SJCRH30 (cell line): ENCODE measurements around the gene FUS. TPM values are rescaled to one million over a fixed set of nuclear protein-coding genes. Genes with fewer than 3 reads are reported as not detected.
A peak's percentile ranks its signal among the peaks of the same experiment; 100 is the strongest.
"Not testable (repeated sequence)": the region's sequence is repeated elsewhere in the genome, so short reads cannot be mapped to it uniquely, and the experiment has no call there.

Experiments
- DNase-seq, 2 experiments: peaks; one replicate each; pipeline ENCODE4 v3.0.0-alpha.2; 2015 to 2020
- H3K27ac ChIP-seq: fragments of 250-450 bp; sonication (Bioruptor Pico); 2 replicates; pipeline ENCODE4 v1.5.1; 2020; ENCODE audit warnings: mild to moderate bottlenecking, moderate library complexity
- H3K27me3 ChIP-seq: fragments of 250-450 bp; sonication (Bioruptor Pico); 2 replicates; pipeline ENCODE4 v1.5.1; 2020; ENCODE audit warnings: mild to moderate bottlenecking, moderate library complexity
- H3K36me3 ChIP-seq: fragments of 250-450 bp; sonication (Bioruptor Pico); 2 replicates; pipeline ENCODE4 v1.5.1; 2020; ENCODE audit warnings: mild to moderate bottlenecking, moderate library complexity
- H3K4me1 ChIP-seq: fragments of 250-450 bp; sonication (Bioruptor Pico); 2 replicates; pipeline ENCODE4 v1.5.1; 2020; ENCODE audit warnings: mild to moderate bottlenecking, moderate library complexity
- H3K4me3 ChIP-seq: fragments of 250-450 bp; sonication (Bioruptor Pico); 2 replicates; pipeline ENCODE4 v1.5.1; 2020; ENCODE audit warnings: mild to moderate bottlenecking, moderate library complexity
- H3K9me3 ChIP-seq: fragments of 250-450 bp; sonication (Bioruptor Pico); replicated peaks from 2 replicates; pipeline ENCODE4 v1.5.1; 2020; ENCODE audit warnings: mild to moderate bottlenecking, moderate library complexity
- total RNA-seq: library from RNA; depleted of rRNA; stranded (reverse); fragments of >200 nt; shearing (Covaris generic); gene quantifications from 2 replicates; pipeline ENCODE4 v1.2.3, GENCODE V29; 2014; rRNA removed

The FUS gene
- 92.1 and 111 TPM in 2 replicates for total RNA-seq

DNA sequence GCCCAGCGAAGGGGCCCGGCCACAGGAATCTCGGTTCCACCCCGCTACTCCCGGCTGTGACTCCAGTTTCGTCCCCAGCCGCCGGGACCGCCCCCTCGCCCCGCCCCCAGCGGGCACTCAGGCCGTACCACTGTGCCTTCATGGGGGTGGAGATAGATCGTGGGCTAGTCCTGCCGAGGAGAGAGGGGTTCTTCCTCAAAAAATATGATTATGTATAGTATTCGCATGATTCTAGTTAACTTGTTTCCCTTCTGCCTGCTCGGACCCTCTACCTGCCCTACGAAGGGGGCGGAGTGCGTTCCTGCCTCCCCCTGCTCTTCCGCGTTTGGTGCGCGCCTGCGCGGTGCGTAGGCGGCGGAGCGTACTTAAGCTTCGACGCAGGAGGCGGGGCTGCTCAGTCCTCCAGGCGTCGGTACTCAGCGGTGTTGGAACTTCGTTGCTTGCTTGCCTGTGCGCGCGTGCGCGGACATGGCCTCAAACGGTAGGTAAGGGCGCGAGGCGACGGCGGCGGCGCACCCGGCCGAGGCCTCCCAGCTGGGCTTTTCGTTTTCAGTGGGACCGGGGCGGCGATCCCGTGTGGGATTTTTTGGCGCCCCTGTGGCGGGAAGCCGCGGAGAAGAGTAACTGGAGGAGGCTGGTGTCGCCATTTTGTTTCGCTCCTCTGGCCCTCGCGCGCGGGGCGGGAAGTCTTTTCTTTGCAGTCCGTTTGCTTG is at the start of gene FUS:
Gene FUS, plus strand, starts transcription at position 393 of the 713 bp plus-strand sequence. Its CDS starts 76 bp downstream, at position 469.
- peaks cover 42% of the 10 kb centered on the region for H3K36me3 ChIP-seq

GRCh38 chr16:31130336-31130891 is 49.5 kb upstream of the FUS start:
- Histone ChIP-seq H3K27me3 (no peaks in the 10 kb centered on the region), H3K4me3 (no peak overlapping the region), H3K27ac (no peak overlapping the region), H3K36me3 (no peaks in the 10 kb centered on the region), H3K4me1 (no peaks in the 10 kb centered on the region), H3K9me3 (no peaks in the 10 kb centered on the region)
- no peak for DNase-seq

More for the DNA sequence above, at the start of gene FUS:
- Histone ChIP-seq H3K27ac (peak within 1 kb of the TSS; percentile 97), H3K4me3 (peak within 1 kb of the TSS; percentile 97), H3K9me3 (no peaks in the 10 kb centered on the region), H3K27me3 (no peaks in the 10 kb centered on the region), H3K4me1 (peaks cover 8% of the 10 kb centered on the region)
- peak; percentile 89 to 92 for DNase-seq

GRCh38 chr16:31130899-31131298 is 49.0 kb upstream of the FUS start:
- Histone ChIP-seq H3K27ac (no peak overlapping the region), H3K9me3 (no peaks in the 10 kb centered on the region), H3K36me3 (no peaks in the 10 kb centered on the region), H3K4me1 (no peaks in the 10 kb centered on the region), H3K4me3 (no peak overlapping the region), H3K27me3 (no peaks in the 10 kb centered on the region)
- no peak for DNase-seq

DNA sequence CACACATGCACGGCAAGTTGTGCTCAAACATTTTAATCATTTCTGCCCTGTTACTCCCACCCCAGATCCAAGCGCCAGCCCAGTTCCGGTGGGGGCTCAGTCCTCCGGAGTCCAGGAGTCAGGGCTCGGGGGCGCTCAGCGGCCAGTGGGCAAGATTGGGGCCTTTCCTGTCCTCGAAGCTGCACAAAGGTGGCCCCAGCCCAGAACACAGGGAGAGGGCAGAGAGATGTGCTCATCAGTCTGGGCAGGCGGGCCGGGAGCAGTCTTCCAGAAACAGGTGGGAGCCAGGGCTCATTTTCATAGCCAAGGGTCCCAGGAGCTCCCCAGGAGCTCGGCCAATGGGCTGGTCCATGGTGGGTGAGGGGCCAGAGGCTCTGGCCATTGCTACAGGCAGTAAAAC is 48.5 kb upstream of the FUS start:
- Histone ChIP-seq H3K9me3 (no peaks in the 10 kb centered on the region), H3K27ac (no peak overlapping the region), H3K36me3 (no peaks in the 10 kb centered on the region), H3K4me1 (no peaks in the 10 kb centered on the region), H3K4me3 (no peak overlapping the region), H3K27me3 (no peaks in the 10 kb centered on the region)
- DNase-seq = no peak

GRCh38 chr16:31131841-31132271 is 48.1 kb upstream of the FUS start:
- no peak overlapping the region for H3K4me3 ChIP-seq
- no peaks in the 10 kb centered on the region for H3K27me3 ChIP-seq
- H3K27ac ChIP-seq = no peak overlapping the region
- H3K4me1 ChIP-seq = no peaks in the 10 kb centered on the region
- H3K36me3 ChIP-seq = no peaks in the 10 kb centered on the region
- no peak for DNase-seq
- no peaks in the 10 kb centered on the region for H3K9me3 ChIP-seq

GRCh38 chr16:31132303-31132979 is 47.5 kb upstream of the FUS start:
- DNase-seq = no peak
- H3K4me3 ChIP-seq = no peak overlapping the region
- H3K9me3 ChIP-seq = no peaks in the 10 kb centered on the region
- no peaks in the 10 kb centered on the region for H3K36me3 ChIP-seq
- H3K27ac ChIP-seq = no peak overlapping the region
- no peaks in the 10 kb centered on the region for H3K4me1 ChIP-seq
- no peaks in the 10 kb centered on the region for H3K27me3 ChIP-seq

GRCh38 chr16:31133046-31133501 is 46.9 kb upstream of the FUS start:
- Histone ChIP-seq H3K27ac (no peak overlapping the region), H3K9me3 (no peaks in the 10 kb centered on the region), H3K36me3 (no peaks in the 10 kb centered on the region), H3K27me3 (no peaks in the 10 kb centered on the region), H3K4me3 (no peak overlapping the region), H3K4me1 (no peaks in the 10 kb centered on the region)
- DNase-seq = no peak

DNA sequence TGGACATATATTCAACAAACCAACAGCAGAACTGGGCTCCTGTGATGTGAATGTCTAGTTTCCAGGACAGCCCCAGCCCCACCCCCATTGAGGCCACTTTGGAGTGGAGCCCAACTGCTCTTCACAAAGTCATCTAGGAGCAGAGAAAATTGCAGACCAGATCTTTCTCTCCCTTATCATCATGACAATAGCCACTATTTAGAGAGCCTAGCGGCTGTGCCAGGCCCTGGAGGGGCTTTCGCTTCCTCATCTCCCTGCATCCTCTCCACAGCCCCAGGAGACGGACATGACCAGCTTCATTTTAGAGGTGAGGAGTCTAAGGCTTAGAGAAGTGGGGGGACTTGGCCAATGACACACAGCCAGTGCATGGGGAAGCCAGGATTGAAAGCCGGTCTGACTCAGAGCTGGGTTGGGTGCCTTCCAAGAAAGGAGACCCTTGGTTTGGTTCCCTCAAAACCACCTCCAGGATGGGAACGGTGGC is 45.8 kb upstream of the FUS start:
- Histone ChIP-seq H3K9me3 (no peaks in the 10 kb centered on the region), H3K36me3 (no peaks in the 10 kb centered on the region), H3K4me1 (no peaks in the 10 kb centered on the region; the same call in 1 of the 2 replicates), H3K4me3 (no peak overlapping the region), H3K27ac (no peak overlapping the region), H3K27me3 (no peaks in the 10 kb centered on the region)
- no peak for DNase-seq

DNA sequence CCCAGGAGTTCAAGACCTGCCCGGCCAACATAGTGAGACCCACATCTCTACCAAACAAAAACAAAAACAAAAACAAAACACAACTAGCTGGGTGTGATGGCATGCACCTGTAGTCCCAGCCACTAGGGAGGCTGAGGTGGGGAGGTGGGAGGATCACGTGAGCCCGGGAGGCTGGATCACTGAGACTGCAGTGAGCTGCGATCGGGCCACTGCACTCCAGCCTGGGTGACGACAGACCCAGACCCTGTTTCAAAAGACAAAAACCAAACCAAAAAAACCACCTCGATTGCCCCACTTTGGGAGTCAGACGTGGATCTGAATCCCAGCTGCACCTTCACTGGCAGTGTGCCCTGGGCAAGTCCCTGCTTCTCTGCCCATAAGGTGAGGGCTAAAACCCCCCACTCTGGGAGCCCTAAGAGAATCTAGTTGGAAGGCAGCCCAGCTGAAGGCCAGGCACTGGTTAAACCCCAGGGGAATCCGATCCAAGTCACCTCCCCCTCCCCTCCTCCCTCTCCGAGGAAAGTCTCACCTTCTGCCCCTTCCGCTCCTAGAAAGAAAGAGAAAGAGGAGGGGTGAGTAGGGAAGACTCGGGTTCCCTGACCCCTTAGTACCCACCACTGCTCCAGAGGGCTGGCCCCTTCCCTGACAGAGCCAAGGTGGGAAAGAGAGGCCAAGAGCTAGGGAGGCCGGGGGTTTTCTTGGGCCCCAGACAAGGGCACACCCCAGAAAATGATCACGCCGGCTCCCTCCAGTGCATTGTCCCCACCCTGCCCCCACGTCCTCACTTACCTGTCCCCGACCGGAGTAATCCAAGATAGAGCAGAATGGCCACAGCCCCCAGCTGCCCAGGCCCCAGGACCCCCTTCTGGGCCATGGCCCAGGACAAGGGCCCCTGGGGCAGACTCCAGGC is 45.1 kb upstream of the FUS start:
- H3K36me3 ChIP-seq = no peaks in the 10 kb centered on the region
- no peak overlapping the region for H3K27ac ChIP-seq
- H3K4me3 ChIP-seq = no peak overlapping the region
- H3K4me1 ChIP-seq = no peaks in the 10 kb centered on the region; the same call in 1 of the 2 replicates
- no peaks in the 10 kb centered on the region for H3K9me3 ChIP-seq
- peak in 1 of 2 experiments; percentile 25 for DNase-seq
- no peaks in the 10 kb centered on the region for H3K27me3 ChIP-seq

DNA sequence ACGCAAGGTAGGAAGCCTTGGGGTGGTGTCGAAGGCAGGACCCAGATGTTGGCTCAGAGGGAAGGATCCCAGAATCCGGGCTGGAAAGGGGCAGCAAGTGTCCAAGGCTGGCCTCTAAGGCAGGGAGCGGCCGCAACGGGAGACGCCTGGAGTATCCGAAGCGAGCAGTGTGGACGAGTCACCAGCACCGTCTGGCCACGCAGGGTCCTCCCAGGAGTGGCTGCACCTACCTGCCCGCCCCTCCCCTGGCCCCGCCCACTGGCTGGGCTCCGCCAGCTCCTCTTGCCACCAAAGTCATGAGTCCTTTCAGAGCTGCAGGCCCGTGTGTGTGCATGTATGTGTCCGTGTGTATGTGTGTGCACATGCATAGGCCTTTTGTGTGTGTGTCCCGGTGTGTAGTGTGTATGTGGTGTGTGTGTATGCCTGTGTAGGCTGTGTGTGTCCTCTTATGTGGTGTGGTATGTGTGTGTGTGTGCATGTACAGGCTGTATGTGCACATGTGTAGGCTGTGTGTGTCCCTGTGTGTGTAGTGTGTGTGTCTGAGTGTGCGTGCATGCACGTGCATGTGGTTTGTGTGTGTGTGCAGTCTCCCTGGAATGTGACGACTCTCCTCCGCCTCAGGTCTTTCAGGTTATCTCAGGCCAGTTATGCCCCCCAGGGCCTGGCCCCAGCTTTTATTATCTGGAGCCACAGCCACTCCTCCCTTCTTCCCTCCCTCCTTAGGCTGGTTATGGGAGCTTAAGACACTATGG is 44.2 kb upstream of the FUS start, which contains the start of gene PRSS8:
Gene PRSS8, minus strand, starts transcription at position 193 of the 752 bp plus-strand sequence. CDS start 229 bp downstream, outside the sequence.
- no peak for DNase-seq

GRCh38 chr16:31136287-31136662 is 43.7 kb upstream of the FUS start:
- no peaks in the 10 kb centered on the region for H3K27me3 ChIP-seq
- no peaks in the 10 kb centered on the region for H3K36me3 ChIP-seq
- H3K4me1 ChIP-seq = no peaks in the 10 kb centered on the region; the same call in 1 of the 2 replicates
- DNase-seq = no peak
- no peak overlapping the region for H3K4me3 ChIP-seq
- H3K27ac ChIP-seq = no peak overlapping the region
- no peaks in the 10 kb centered on the region for H3K9me3 ChIP-seq

More for the DNA sequence above, 44.2 kb upstream of the FUS start, which contains the start of gene PRSS8:
- Histone ChIP-seq H3K36me3 (no peaks in the 10 kb centered on the region), H3K4me1 (no peaks in the 10 kb centered on the region; the same call in 1 of the 2 replicates), H3K27me3 (no peaks in the 10 kb centered on the region), H3K4me3 (no peak within 1 kb of the TSS), H3K9me3 (no peaks in the 10 kb centered on the region), H3K27ac (no peak within 1 kb of the TSS)

GRCh38 chr16:31136822-31137499 is 43.0 kb upstream of the FUS start:
- H3K27ac ChIP-seq, H3K9me3 ChIP-seq, H3K4me1 ChIP-seq, DNase-seq, H3K4me3 ChIP-seq, H3K27me3 ChIP-seq, H3K36me3 ChIP-seq: not testable (repeated sequence)
